ENCODE data around the gene PCDHGB1. TPM values are rescaled to one million over a fixed set of nuclear protein-coding genes. Genes with fewer than 3 reads are reported as not detected.

Gene PCDHGB1
- total and polyA plus RNA-seq, 2 donors (not counting 1 experiment from before 2014, with no cell fraction given), result 1.7 to 4.3 TPM

Other genes starting within 250 kb of the PCDHGB1 start
Only the 30 nearest of the 37 such genes appear.
- 0.26 and 0.99 TPM in 2 replicates for gene PCDHB9, start 162.9 kb upstream of the PCDHGB1 start, total RNA-seq
- 0.27 and 0.82 TPM in 2 replicates for gene PCDHB9, start 162.9 kb upstream of the PCDHGB1 start, polyA plus RNA-seq
- 0.77 and 2.0 TPM in 2 replicates for gene PCDHB10, start 157.7 kb upstream of the PCDHGB1 start, total RNA-seq
- gene PCDHB10, start 157.7 kb upstream of the PCDHGB1 start, polyA plus RNA-seq, result 0.28 and 0.78 TPM in 2 replicates
- gene PCDHB11, start 150.5 kb upstream of the PCDHGB1 start, total RNA-seq, result 0.77 and 1.7 TPM in 2 replicates
- gene PCDHB11, start 150.5 kb upstream of the PCDHGB1 start, polyA plus RNA-seq, result 0.11 and 0.36 TPM in 2 replicates
- gene PCDHB12, start 141.4 kb upstream of the PCDHGB1 start, total RNA-seq, result 0.26 and 0.66 TPM in 2 replicates
- 0.02 and 0.27 TPM in 2 replicates for gene PCDHB12, start 141.4 kb upstream of the PCDHGB1 start, polyA plus RNA-seq
- gene PCDHB13, start 136.2 kb upstream of the PCDHGB1 start, total RNA-seq, result 0.26 and 1.5 TPM in 2 replicates
- gene PCDHB13, start 136.2 kb upstream of the PCDHGB1 start, polyA plus RNA-seq, result 0.24 and 0.62 TPM in 2 replicates
- gene PCDHB14, start 126.8 kb upstream of the PCDHGB1 start, total RNA-seq, result 0.77 and 1.7 TPM in 2 replicates
- 0.18 and 0.86 TPM in 2 replicates for gene PCDHB14, start 126.8 kb upstream of the PCDHGB1 start, polyA plus RNA-seq
- gene PCDHB15, start 104.7 kb upstream of the PCDHGB1 start, total RNA-seq, result 0.77 and 1.8 TPM in 2 replicates
- 0.12 and 0.31 TPM in 2 replicates for gene PCDHB15, start 104.7 kb upstream of the PCDHGB1 start, polyA plus RNA-seq
- gene SLC25A2, start 46.0 kb upstream of the PCDHGB1 start, total RNA-seq, result 0.66 TPM in 1 of 2 replicates, not detected in the other
- gene SLC25A2, start 46.0 kb upstream of the PCDHGB1 start, polyA plus RNA-seq, result not detected in 2 replicates
- gene TAF7, start 29.3 kb upstream of the PCDHGB1 start, total RNA-seq, result 87.1 and 107 TPM in 2 replicates
- 64.9 and 73.0 TPM in 2 replicates for gene TAF7, start 29.3 kb upstream of the PCDHGB1 start, polyA plus RNA-seq
- 1.0 and 1.8 TPM in 2 replicates for gene PCDHGA1, start 19.6 kb upstream of the PCDHGB1 start, total RNA-seq
- 1.1 and 1.6 TPM in 2 replicates for gene PCDHGA1, start 19.6 kb upstream of the PCDHGB1 start, polyA plus RNA-seq
- gene PCDHGA2, start 11.3 kb upstream of the PCDHGB1 start, total RNA-seq, result 2.8 and 4.5 TPM in 2 replicates
- 4.2 and 5.8 TPM in 2 replicates for gene PCDHGA2, start 11.3 kb upstream of the PCDHGB1 start, polyA plus RNA-seq
- 1.5 and 2.8 TPM in 2 replicates for gene PCDHGA3, start 6.3 kb upstream of the PCDHGB1 start, total RNA-seq
- gene PCDHGA3, start 6.3 kb upstream of the PCDHGB1 start, polyA plus RNA-seq, result 1.3 and 1.4 TPM in 2 replicates
- 2.8 and 7.6 TPM in 2 replicates for gene PCDHGA4, start 4.9 kb downstream of the PCDHGB1 start, total RNA-seq
- 3.1 and 6.4 TPM in 2 replicates for gene PCDHGA4, start 4.9 kb downstream of the PCDHGB1 start, polyA plus RNA-seq
- gene PCDHGB2, start 9.9 kb downstream of the PCDHGB1 start, total RNA-seq, result 3.1 and 4.6 TPM in 2 replicates
- gene PCDHGB2, start 9.9 kb downstream of the PCDHGB1 start, polyA plus RNA-seq, result 2.3 and 5.7 TPM in 2 replicates
- gene PCDHGA5, start 14.1 kb downstream of the PCDHGB1 start, total RNA-seq, result 1.5 and 2.6 TPM in 2 replicates
- gene PCDHGA5, start 14.1 kb downstream of the PCDHGB1 start, polyA plus RNA-seq, result 1.2 and 1.4 TPM in 2 replicates
- gene PCDHGB3, start 20.1 kb downstream of the PCDHGB1 start, total RNA-seq, result 3.1 and 5.8 TPM in 2 replicates
- gene PCDHGB3, start 20.1 kb downstream of the PCDHGB1 start, polyA plus RNA-seq, result 2.5 and 2.9 TPM in 2 replicates
- gene PCDHGA6, start 23.8 kb downstream of the PCDHGB1 start, total RNA-seq, result 3.1 and 4.8 TPM in 2 replicates
- gene PCDHGA6, start 23.8 kb downstream of the PCDHGB1 start, polyA plus RNA-seq, result 3.9 and 4.2 TPM in 2 replicates
- 2.8 and 6.8 TPM in 2 replicates for gene PCDHGA7, start 32.6 kb downstream of the PCDHGB1 start, total RNA-seq
- gene PCDHGA7, start 32.6 kb downstream of the PCDHGB1 start, polyA plus RNA-seq, result 2.7 and 3.0 TPM in 2 replicates
- gene PCDHGB4, start 37.6 kb downstream of the PCDHGB1 start, total RNA-seq, result 10.0 and 18.3 TPM in 2 replicates
- 13.3 and 15.5 TPM in 2 replicates for gene PCDHGB4, start 37.6 kb downstream of the PCDHGB1 start, polyA plus RNA-seq
- gene PCDHGA8, start 42.5 kb downstream of the PCDHGB1 start, total RNA-seq, result 2.6 and 4.6 TPM in 2 replicates
- gene PCDHGA8, start 42.5 kb downstream of the PCDHGB1 start, polyA plus RNA-seq, result 0.76 and 1.1 TPM in 2 replicates
- 17.5 and 21.5 TPM in 2 replicates for gene PCDHGB5, start 47.8 kb downstream of the PCDHGB1 start, total RNA-seq
- 19.6 TPM in 2 replicates for gene PCDHGB5, start 47.8 kb downstream of the PCDHGB1 start, polyA plus RNA-seq
- 2.6 and 4.8 TPM in 2 replicates for gene PCDHGA9, start 52.7 kb downstream of the PCDHGB1 start, total RNA-seq
- gene PCDHGA9, start 52.7 kb downstream of the PCDHGB1 start, polyA plus RNA-seq, result 3.2 and 3.3 TPM in 2 replicates
- 3.9 and 4.3 TPM in 2 replicates for gene PCDHGB6, start 57.9 kb downstream of the PCDHGB1 start, total RNA-seq
- gene PCDHGB6, start 57.9 kb downstream of the PCDHGB1 start, polyA plus RNA-seq, result 2.6 and 2.8 TPM in 2 replicates
- 7.4 and 10.2 TPM in 2 replicates for gene PCDHGA10, start 62.9 kb downstream of the PCDHGB1 start, total RNA-seq
- 3.8 and 4.2 TPM in 2 replicates for gene PCDHGA10, start 62.9 kb downstream of the PCDHGB1 start, polyA plus RNA-seq
- 13.0 and 13.6 TPM in 2 replicates for gene PCDHGB7, start 67.6 kb downstream of the PCDHGB1 start, total RNA-seq
- gene PCDHGB7, start 67.6 kb downstream of the PCDHGB1 start, polyA plus RNA-seq, result 11.3 and 15.3 TPM in 2 replicates
- gene PCDHGA11, start 71.0 kb downstream of the PCDHGB1 start, total RNA-seq, result 5.9 and 8.6 TPM in 2 replicates
- 4.7 and 10.8 TPM in 2 replicates for gene PCDHGA11, start 71.0 kb downstream of the PCDHGB1 start, polyA plus RNA-seq
- gene PCDHGA12, start 80.4 kb downstream of the PCDHGB1 start, total RNA-seq, result 9.2 and 13.7 TPM in 2 replicates
- 11.9 and 14.1 TPM in 2 replicates for gene PCDHGA12, start 80.4 kb downstream of the PCDHGB1 start, polyA plus RNA-seq
- 59.0 and 63.4 TPM in 2 replicates for gene PCDHGC3, start 125.9 kb downstream of the PCDHGB1 start, total RNA-seq
- 106 and 109 TPM in 2 replicates for gene PCDHGC3, start 125.9 kb downstream of the PCDHGB1 start, polyA plus RNA-seq
- 1.5 and 3.0 TPM in 2 replicates for gene PCDHGC4, start 134.9 kb downstream of the PCDHGB1 start, total RNA-seq
- 0.48 and 0.76 TPM in 2 replicates for gene PCDHGC4, start 134.9 kb downstream of the PCDHGB1 start, polyA plus RNA-seq
- 1.3 and 2.6 TPM in 2 replicates for gene PCDHGC5, start 139.0 kb downstream of the PCDHGB1 start, total RNA-seq
- 0.97 and 1.1 TPM in 2 replicates for gene PCDHGC5, start 139.0 kb downstream of the PCDHGB1 start, polyA plus RNA-seq